Measurements from ENCODE around the gene SUB1. TPM values are rescaled to one million over a fixed set of nuclear protein-coding genes. Genes with fewer than 3 reads are reported as not detected.

The SUB1 gene
- total RNA-seq, 2 experiments from 2014 or later, result 290 to 294 TPM

- Mint-ChIP-seq H3K4me1 (peaks cover 41% of the 10 kb centered on the region), H3K9me3 (no peaks in the 10 kb centered on the region), H3K4me3 (peak overlapping the region; percentile 15), H3K27ac (peak overlapping the region; percentile 46), H3K27me3 (no peaks in the 10 kb centered on the region), H3K36me3 (peaks cover 48% of the 10 kb centered on the region)
- ATAC-seq (ENCODE audit: low read depth) (peak; percentile 69), DNase-seq (no peak)
- POLR2A ChIA-PET, result no interaction called here
Measured at GRCh38 chr5:32598260-32598937, 13.0 kb downstream of the SUB1 start.

GRCh38 chr5:32598997-32599549 lies 13.7 kb downstream of the SUB1 start:
- H3K27ac Mint-ChIP-seq, result no peak overlapping the region
- ATAC-seq (ENCODE audit: low read depth), result no peak
- H3K9me3 Mint-ChIP-seq, result no peaks in the 10 kb centered on the region
- peaks cover 38% of the 10 kb centered on the region for H3K4me1 Mint-ChIP-seq
- no peak overlapping the region for H3K4me3 Mint-ChIP-seq
- DNase-seq, result no peak
- no peaks in the 10 kb centered on the region for H3K27me3 Mint-ChIP-seq
- H3K36me3 Mint-ChIP-seq, result peaks cover 46% of the 10 kb centered on the region
- POLR2A ChIA-PET, result interaction anchor here (1.0 kb wide), 1 partner anchor 13 kb away, joined by 3 read pairs; no protein-coding TSS in a partner anchor

GRCh38 chr5:32600054-32600622 lies 14.8 kb downstream of the SUB1 start:
- POLR2A ChIA-PET, result no interaction called here
- peaks cover 38% of the 10 kb centered on the region for H3K4me1 Mint-ChIP-seq
- H3K27ac Mint-ChIP-seq, result no peak overlapping the region
- DNase-seq, result no peak
- H3K27me3 Mint-ChIP-seq, result no peaks in the 10 kb centered on the region
- no peak overlapping the region for H3K4me3 Mint-ChIP-seq
- no peak for ATAC-seq (ENCODE audit: low read depth)
- peaks cover 48% of the 10 kb centered on the region for H3K36me3 Mint-ChIP-seq
- no peaks in the 10 kb centered on the region for H3K9me3 Mint-ChIP-seq

GRCh38 chr5:32601623-32602295 lies 16.4 kb downstream of the SUB1 start:
- Mint-ChIP-seq H3K4me3 (no peak overlapping the region), H3K27ac (no peak overlapping the region)

GRCh38 chr5:32602906-32603305 lies 17.5 kb downstream of the SUB1 start:
- Mint-ChIP-seq H3K36me3 (peaks cover 32% of the 10 kb centered on the region), H3K4me3 (no peak overlapping the region), H3K4me1 (peaks cover 16% of the 10 kb centered on the region), H3K27ac (no peak overlapping the region), H3K27me3 (no peaks in the 10 kb centered on the region), H3K9me3 (no peaks in the 10 kb centered on the region)
- DNase-seq, result no peak
- ATAC-seq (ENCODE audit: low read depth), result no peak
- POLR2A ChIA-PET, result no interaction called here

More at GRCh38 chr5:32601623-32602295, 16.4 kb downstream of the SUB1 start:
- DNase-seq (no peak), ATAC-seq (ENCODE audit: low read depth) (no peak)
- Mint-ChIP-seq H3K4me1 (peaks cover 22% of the 10 kb centered on the region), H3K36me3 (peaks cover 36% of the 10 kb centered on the region), H3K27me3 (no peaks in the 10 kb centered on the region), H3K9me3 (no peaks in the 10 kb centered on the region)
- POLR2A ChIA-PET, result no interaction called here

- DNase-seq (no peak), ATAC-seq (ENCODE audit: low read depth) (no peak)
- H3K27me3 Mint-ChIP-seq, result no peaks in the 10 kb centered on the region
- H3K36me3 Mint-ChIP-seq, result peaks cover 17% of the 10 kb centered on the region
- no peak overlapping the region for H3K4me3 Mint-ChIP-seq
- H3K9me3 Mint-ChIP-seq, result no peaks in the 10 kb centered on the region
- POLR2A ChIA-PET, result no interaction called here
- H3K27ac Mint-ChIP-seq, result no peak overlapping the region
- peaks cover 8% of the 10 kb centered on the region for H3K4me1 Mint-ChIP-seq
Measured at GRCh38 chr5:32604800-32605765, 19.7 kb downstream of the SUB1 start.

- Mint-ChIP-seq H3K36me3 (peaks cover 14% of the 10 kb centered on the region), H3K4me1 (peaks cover 8% of the 10 kb centered on the region), H3K27ac (peak overlapping the region; percentile 46), H3K27me3 (no peaks in the 10 kb centered on the region), H3K4me3 (no peak overlapping the region), H3K9me3 (no peaks in the 10 kb centered on the region)
- POLR2A ChIA-PET, result no interaction called here
- no peak for DNase-seq
- ATAC-seq (ENCODE audit: low read depth), result no peak
Measured at GRCh38 chr5:32605766-32606152, 20.4 kb downstream of the SUB1 start.

- no peak overlapping the region for H3K27ac Mint-ChIP-seq
- H3K27me3 Mint-ChIP-seq, result no peaks in the 10 kb centered on the region
- DNase-seq (no peak), ATAC-seq (ENCODE audit: low read depth) (no peak)
- H3K9me3 Mint-ChIP-seq, result no peaks in the 10 kb centered on the region
- POLR2A ChIA-PET, result interaction anchor here (0.6 kb wide), 1 partner anchor 33 kb away, joined by 3 read pairs; no protein-coding TSS in a partner anchor
- no peaks in the 10 kb centered on the region for H3K36me3 Mint-ChIP-seq
- H3K4me3 Mint-ChIP-seq, result no peak overlapping the region
- peaks cover 3% of the 10 kb centered on the region for H3K4me1 Mint-ChIP-seq
Measured at GRCh38 chr5:32612134-32612888, 27.0 kb downstream of the SUB1 start.

- Mint-ChIP-seq H3K9me3 (no peaks in the 10 kb centered on the region), H3K4me1 (peaks cover 3% of the 10 kb centered on the region), H3K27me3 (no peaks in the 10 kb centered on the region), H3K4me3 (no peak overlapping the region), H3K36me3 (no peaks in the 10 kb centered on the region), H3K27ac (no peak overlapping the region)
- peak; percentile 61 for ATAC-seq (ENCODE audit: low read depth)
- POLR2A ChIA-PET, result interaction anchor here (0.6 kb wide), 1 partner anchor 34 kb away, joined by 3 read pairs; no protein-coding TSS in a partner anchor
- DNase-seq, result peak; percentile 78
Measured at GRCh38 chr5:32613050-32613672, 27.8 kb downstream of the SUB1 start.

GRCh38 chr5:32615236-32615635 lies 29.9 kb downstream of the SUB1 start:
- Mint-ChIP-seq H3K4me3 (no peak overlapping the region), H3K9me3 (no peaks in the 10 kb centered on the region), H3K27me3 (no peaks in the 10 kb centered on the region), H3K27ac (no peak overlapping the region), H3K4me1 (peaks cover 3% of the 10 kb centered on the region), H3K36me3 (no peaks in the 10 kb centered on the region)
- DNase-seq, result no peak
- POLR2A ChIA-PET, result interaction anchor here (0.7 kb wide), 1 partner anchor 234 kb away, joined by 3 read pairs; no protein-coding TSS in a partner anchor
- ATAC-seq (ENCODE audit: low read depth), result no peak

GRCh38 chr5:32618962-32619361 lies 33.6 kb downstream of the SUB1 start:
- H3K4me3 Mint-ChIP-seq, result no peak overlapping the region
- POLR2A ChIA-PET, result no interaction called here
- no peaks in the 10 kb centered on the region for H3K27me3 Mint-ChIP-seq
- H3K36me3 Mint-ChIP-seq, result no peaks in the 10 kb centered on the region
- no peak for DNase-seq
- H3K27ac Mint-ChIP-seq, result no peak overlapping the region
- no peak for ATAC-seq (ENCODE audit: low read depth)
- no peaks in the 10 kb centered on the region for H3K9me3 Mint-ChIP-seq
- H3K4me1 Mint-ChIP-seq, result no peaks in the 10 kb centered on the region

GRCh38 chr5:32621256-32621655 lies 35.9 kb downstream of the SUB1 start:
- Mint-ChIP-seq H3K4me3 (no peak overlapping the region), H3K4me1 (no peaks in the 10 kb centered on the region), H3K27me3 (no peaks in the 10 kb centered on the region), H3K27ac (no peak overlapping the region), H3K36me3 (no peaks in the 10 kb centered on the region), H3K9me3 (no peaks in the 10 kb centered on the region)
- DNase-seq (no peak), ATAC-seq (ENCODE audit: low read depth) (no peak)
- POLR2A ChIA-PET, result no interaction called here
